ENCODE data around the gene PRR12.
A peak's percentile ranks its signal among the peaks of the same experiment; 100 is the strongest.

PRR12 gene

GRCh38 chr19:49643466-49643865 lies 52.5 kb downstream of the PRR12 start:
- H3K4me1 ChIP-seq (ENCODE audit: control extremely low read depth in 1 of 4, control insufficient read depth in 4 of 4, insufficient read depth in 4 of 4, low read length in 3 of 4) = peaks cover 12 to 34% (median 33%) of the 10 kb centered on the region in 4 experiments
- peaks cover 10 to 33% (median 22%) of the 10 kb centered on the region in 4 experiments for H3K36me3 ChIP-seq (ENCODE audit: control insufficient read depth in 4 of 4, insufficient read depth in 4 of 4, low read length in 3 of 4)
- POLR2A ChIA-PET = no interaction called here
- DNase-seq = no peak
- peak overlapping the region in 1 of 2 experiments; percentile 99 for H3K27ac ChIP-seq (ENCODE audit: insufficient read depth in 1 of 2, low read depth in 1 of 2, low read length in 2 of 2, poor library complexity in 1 of 2, severe bottlenecking in 2 of 2)
- no peaks in the 10 kb centered on the region for H3K9me3 ChIP-seq (ENCODE audit: control extremely low read depth in 1 of 5, control insufficient read depth in 4 of 5, insufficient read depth in 2 of 5, low read depth in 1 of 5, low read length in 4 of 5)
- CTCF ChIA-PET = interaction anchor here (0.7 to 2.1 kb wide), 8 partner anchors 14 to 33 kb away, joined by 3 to 10 read pairs (median 4); partner anchors contain the start of gene PRMT1
- H3K27me3 ChIP-seq (replicated peaks in 2 of 5; ENCODE audit: control insufficient read depth in 4 of 5, insufficient read depth in 5 of 5, low read length in 4 of 5) = no peaks in the 10 kb centered on the region
- 100% methylated on average over 1 of the region's 2 CpGs for WGBS (ENCODE audit: insufficient coverage)
- peak overlapping the region in 2 of 7 experiments; percentile 93 to 99 for H3K4me3 ChIP-seq (ENCODE audit: control insufficient read depth in 1 of 7, extremely low read depth in 1 of 7, insufficient read depth in 4 of 7, low read depth in 2 of 7, low read length in 6 of 7)

- Histone ChIP-seq H3K9me3 (ENCODE audit: control extremely low read depth in 1 of 5, control insufficient read depth in 4 of 5, insufficient read depth in 2 of 5, low read depth in 1 of 5, low read length in 4 of 5) (no peaks in the 10 kb centered on the region), H3K27ac (ENCODE audit: insufficient read depth in 1 of 2, low read depth in 1 of 2, low read length in 2 of 2, poor library complexity in 1 of 2, severe bottlenecking in 2 of 2) (no peak overlapping the region), H3K27me3 (replicated peaks in 2 of 5; ENCODE audit: control insufficient read depth in 4 of 5, insufficient read depth in 5 of 5, low read length in 4 of 5) (no peaks in the 10 kb centered on the region), H3K36me3 (ENCODE audit: control insufficient read depth in 4 of 4, insufficient read depth in 4 of 4, low read length in 3 of 4) (peaks cover 10 to 49% (median 35%) of the 10 kb centered on the region in 4 experiments), H3K4me3 (ENCODE audit: control insufficient read depth in 1 of 7, extremely low read depth in 1 of 7, insufficient read depth in 4 of 7, low read depth in 2 of 7, low read length in 6 of 7) (no peak overlapping the region), H3K4me1 (ENCODE audit: control extremely low read depth in 1 of 4, control insufficient read depth in 4 of 4, insufficient read depth in 4 of 4, low read length in 3 of 4) (peaks cover 12 to 22% (median 21%) of the 10 kb centered on the region in 4 experiments)
- DNase-seq = no peak
- CTCF ChIA-PET = interaction anchor here (1.0 to 2.1 kb wide), 3 partner anchors 12 to 27 kb away, joined by 4 to 5 read pairs (median 5); no protein-coding TSS in a partner anchor
- POLR2A ChIA-PET = no interaction called here
- 97% methylated on average over 9 of the region's 11 CpGs for WGBS (ENCODE audit: insufficient coverage)
Measured at GRCh38 chr19:49645592-49645991, 54.6 kb downstream of the PRR12 start.

DNA sequence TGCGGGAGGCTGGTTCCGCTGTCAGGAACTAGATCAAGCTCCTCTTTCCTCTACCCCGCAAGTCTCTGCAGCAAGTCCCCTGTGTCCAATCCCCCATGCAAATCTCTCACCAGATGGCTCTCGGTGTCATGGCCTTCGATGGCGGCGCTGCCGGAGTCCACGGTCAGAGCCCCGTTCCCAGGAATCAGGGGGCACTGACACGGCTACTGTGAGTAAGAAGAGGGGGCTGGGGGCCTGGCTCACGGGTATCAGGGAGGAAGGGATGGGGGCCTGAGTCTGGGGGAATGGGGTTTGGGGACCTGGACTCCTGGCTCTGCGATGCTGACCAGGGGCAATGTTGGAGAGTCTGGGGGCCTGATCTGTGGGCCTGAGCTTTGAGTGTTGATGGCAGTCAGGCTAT lies 55.0 kb downstream of the PRR12 start:
- peaks cover 10 to 51% (median 36%) of the 10 kb centered on the region in 4 experiments for H3K36me3 ChIP-seq (ENCODE audit: control insufficient read depth in 4 of 4, insufficient read depth in 4 of 4, low read length in 3 of 4)
- CTCF ChIA-PET = no interaction called here
- no peak overlapping the region for H3K27ac ChIP-seq (ENCODE audit: insufficient read depth in 1 of 2, low read depth in 1 of 2, low read length in 2 of 2, poor library complexity in 1 of 2, severe bottlenecking in 2 of 2)
- POLR2A ChIA-PET = no interaction called here
- WGBS (ENCODE audit: insufficient coverage) = 99% methylated on average over 10 of the region's 13 CpGs
- no peaks in the 10 kb centered on the region for H3K27me3 ChIP-seq (replicated peaks in 2 of 5; ENCODE audit: control insufficient read depth in 4 of 5, insufficient read depth in 5 of 5, low read length in 4 of 5)
- DNase-seq = no peak
- peaks cover 12 to 19% (median 18%) of the 10 kb centered on the region in 4 experiments for H3K4me1 ChIP-seq (ENCODE audit: control extremely low read depth in 1 of 4, control insufficient read depth in 4 of 4, insufficient read depth in 4 of 4, low read length in 3 of 4)
- H3K9me3 ChIP-seq (ENCODE audit: control extremely low read depth in 1 of 5, control insufficient read depth in 4 of 5, insufficient read depth in 2 of 5, low read depth in 1 of 5, low read length in 4 of 5) = no peaks in the 10 kb centered on the region
- no peak overlapping the region for H3K4me3 ChIP-seq (ENCODE audit: control insufficient read depth in 1 of 7, extremely low read depth in 1 of 7, insufficient read depth in 4 of 7, low read depth in 2 of 7, low read length in 6 of 7)

DNA sequence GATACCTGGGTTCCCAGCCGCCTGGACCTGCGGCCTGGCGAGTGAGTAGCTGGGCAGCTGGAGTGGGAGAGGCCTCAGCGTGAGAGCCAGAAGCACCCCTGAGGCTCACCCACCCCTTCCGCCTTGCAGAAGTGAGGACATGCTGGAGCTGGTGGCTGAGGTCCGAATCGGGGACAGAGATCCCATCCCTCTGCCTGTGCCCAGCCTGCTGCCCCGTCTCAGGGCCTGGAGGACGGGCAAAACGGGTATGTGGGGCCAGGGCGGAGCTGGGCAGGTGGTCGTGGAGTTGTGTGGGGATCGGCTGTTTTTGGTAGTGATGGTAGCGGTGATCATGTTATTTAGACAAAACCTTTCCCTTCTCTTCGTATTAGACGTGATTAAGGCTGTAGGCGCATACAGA lies 55.6 kb downstream of the PRR12 start:
- CTCF ChIA-PET = no interaction called here
- DNase-seq = no peak
- H3K4me1 ChIP-seq (ENCODE audit: control extremely low read depth in 1 of 4, control insufficient read depth in 4 of 4, insufficient read depth in 4 of 4, low read length in 3 of 4) = peaks cover 9 to 16% (median 12%) of the 10 kb centered on the region in 4 experiments
- peaks cover 10 to 56% (median 38%) of the 10 kb centered on the region in 4 experiments for H3K36me3 ChIP-seq (ENCODE audit: control insufficient read depth in 4 of 4, insufficient read depth in 4 of 4, low read length in 3 of 4)
- H3K27ac ChIP-seq (ENCODE audit: insufficient read depth in 1 of 2, low read depth in 1 of 2, low read length in 2 of 2, poor library complexity in 1 of 2, severe bottlenecking in 2 of 2) = no peak overlapping the region
- no peaks in the 10 kb centered on the region for H3K27me3 ChIP-seq (replicated peaks in 2 of 5; ENCODE audit: control insufficient read depth in 4 of 5, insufficient read depth in 5 of 5, low read length in 4 of 5)
- 96% methylated on average over 17 of the region's 17 CpGs for WGBS (ENCODE audit: insufficient coverage)
- H3K4me3 ChIP-seq (ENCODE audit: control insufficient read depth in 1 of 7, extremely low read depth in 1 of 7, insufficient read depth in 4 of 7, low read depth in 2 of 7, low read length in 6 of 7) = no peak overlapping the region
- POLR2A ChIA-PET = no interaction called here
- no peaks in the 10 kb centered on the region for H3K9me3 ChIP-seq (ENCODE audit: control extremely low read depth in 1 of 5, control insufficient read depth in 4 of 5, insufficient read depth in 2 of 5, low read depth in 1 of 5, low read length in 4 of 5)

GRCh38 chr19:49651029-49651819 lies 60.2 kb downstream of the PRR12 start:
- ChIA-PET POLR2A (no interaction called here), CTCF (no interaction called here)
- no peak overlapping the region for H3K4me3 ChIP-seq (ENCODE audit: control insufficient read depth in 1 of 7, extremely low read depth in 1 of 7, insufficient read depth in 4 of 7, low read depth in 2 of 7, low read length in 6 of 7)
- H3K27me3 ChIP-seq (replicated peaks in 2 of 5; ENCODE audit: control insufficient read depth in 4 of 5, insufficient read depth in 5 of 5, low read length in 4 of 5) = no peaks in the 10 kb centered on the region
- 96% methylated on average over 65 of the region's 72 CpGs for WGBS (ENCODE audit: insufficient coverage)
- no peaks in the 10 kb centered on the region for H3K4me1 ChIP-seq (ENCODE audit: control extremely low read depth in 1 of 4, control insufficient read depth in 4 of 4, insufficient read depth in 4 of 4, low read length in 3 of 4)
- H3K27ac ChIP-seq (ENCODE audit: insufficient read depth in 1 of 2, low read depth in 1 of 2, low read length in 2 of 2, poor library complexity in 1 of 2, severe bottlenecking in 2 of 2) = no peak overlapping the region
- H3K9me3 ChIP-seq (ENCODE audit: control extremely low read depth in 1 of 5, control insufficient read depth in 4 of 5, insufficient read depth in 2 of 5, low read depth in 1 of 5, low read length in 4 of 5) = no peaks in the 10 kb centered on the region
- peaks cover 14 to 87% (median 54%) of the 10 kb centered on the region in 4 experiments for H3K36me3 ChIP-seq (ENCODE audit: control insufficient read depth in 4 of 4, insufficient read depth in 4 of 4, low read length in 3 of 4)
- DNase-seq = no peak

- ChIA-PET CTCF (no interaction called here), POLR2A (no interaction called here)
- Histone ChIP-seq H3K36me3 (ENCODE audit: control insufficient read depth in 4 of 4, insufficient read depth in 4 of 4, low read length in 3 of 4) (peaks cover 14 to 87% (median 52%) of the 10 kb centered on the region in 4 experiments), H3K4me3 (ENCODE audit: control insufficient read depth in 1 of 7, extremely low read depth in 1 of 7, insufficient read depth in 4 of 7, low read depth in 2 of 7, low read length in 6 of 7) (no peak overlapping the region), H3K27ac (ENCODE audit: insufficient read depth in 1 of 2, low read depth in 1 of 2, low read length in 2 of 2, poor library complexity in 1 of 2, severe bottlenecking in 2 of 2) (no peak overlapping the region), H3K4me1 (ENCODE audit: control extremely low read depth in 1 of 4, control insufficient read depth in 4 of 4, insufficient read depth in 4 of 4, low read length in 3 of 4) (no peaks in the 10 kb centered on the region), H3K27me3 (replicated peaks in 2 of 5; ENCODE audit: control insufficient read depth in 4 of 5, insufficient read depth in 5 of 5, low read length in 4 of 5) (no peaks in the 10 kb centered on the region), H3K9me3 (ENCODE audit: control extremely low read depth in 1 of 5, control insufficient read depth in 4 of 5, insufficient read depth in 2 of 5, low read depth in 1 of 5, low read length in 4 of 5) (no peaks in the 10 kb centered on the region)
- DNase-seq = no peak
- 93% methylated on average over 100 of the region's 110 CpGs for WGBS (ENCODE audit: insufficient coverage)
Measured at GRCh38 chr19:49651820-49652550, 61.0 kb downstream of the PRR12 start.

Measured in common myeloid progenitor, CD34-positive (primary cell).